Retinal pigment epithelial cell (primary cell): ENCODE results near the gene TF.

Experiments
- DNase-seq: peaks from one replicate; pipeline ENCODE4 v3.0.0-alpha.2; 2010; ENCODE audit warnings: low read depth
- H3K4me3 ChIP-seq: 2 replicates; pipeline ENCODE4 v1.5.1; 2011; ENCODE audit warnings: mild to moderate bottlenecking, low read length, control low read depth, moderate library complexity
- TF ChIP-seq, protein P1 (sequence below): conservative IDR thresholded peaks from 2 replicates; pipeline ENCODE4 v1.5.1; 2011; ENCODE audit warnings: low read depth, low read length, control low read depth, inconsistent platforms

The TF gene

DNA sequence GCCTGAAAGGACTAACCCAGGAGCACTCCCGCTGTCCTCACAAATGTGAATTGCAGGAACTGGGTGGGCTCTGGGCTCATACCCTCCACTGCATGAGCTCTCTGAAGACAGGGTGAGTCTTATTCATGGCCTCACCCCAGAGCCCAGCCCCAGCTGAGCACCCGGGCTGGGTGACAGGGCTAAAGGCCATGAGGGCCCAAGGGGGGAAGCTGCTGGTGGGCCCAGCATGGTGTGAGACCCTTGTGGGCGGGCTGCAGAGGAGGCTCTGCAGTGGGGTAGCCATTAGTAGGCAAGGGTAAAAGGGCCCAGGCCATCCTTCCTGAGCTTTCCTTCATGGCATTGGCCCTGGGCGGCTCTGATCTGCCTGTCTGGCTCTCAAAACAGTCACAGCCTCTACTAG is 89.8 kb downstream of the TF start:
- TF ChIP-seq, protein P1, sequence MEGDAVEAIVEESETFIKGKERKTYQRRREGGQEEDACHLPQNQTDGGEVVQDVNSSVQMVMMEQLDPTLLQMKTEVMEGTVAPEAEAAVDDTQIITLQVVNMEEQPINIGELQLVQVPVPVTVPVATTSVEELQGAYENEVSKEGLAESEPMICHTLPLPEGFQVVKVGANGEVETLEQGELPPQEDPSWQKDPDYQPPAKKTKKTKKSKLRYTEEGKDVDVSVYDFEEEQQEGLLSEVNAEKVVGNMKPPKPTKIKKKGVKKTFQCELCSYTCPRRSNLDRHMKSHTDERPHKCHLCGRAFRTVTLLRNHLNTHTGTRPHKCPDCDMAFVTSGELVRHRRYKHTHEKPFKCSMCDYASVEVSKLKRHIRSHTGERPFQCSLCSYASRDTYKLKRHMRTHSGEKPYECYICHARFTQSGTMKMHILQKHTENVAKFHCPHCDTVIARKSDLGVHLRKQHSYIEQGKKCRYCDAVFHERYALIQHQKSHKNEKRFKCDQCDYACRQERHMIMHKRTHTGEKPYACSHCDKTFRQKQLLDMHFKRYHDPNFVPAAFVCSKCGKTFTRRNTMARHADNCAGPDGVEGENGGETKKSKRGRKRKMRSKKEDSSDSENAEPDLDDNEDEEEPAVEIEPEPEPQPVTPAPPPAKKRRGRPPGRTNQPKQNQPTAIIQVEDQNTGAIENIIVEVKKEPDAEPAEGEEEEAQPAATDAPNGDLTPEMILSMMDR: no peak
- no peak for DNase-seq

DNA sequence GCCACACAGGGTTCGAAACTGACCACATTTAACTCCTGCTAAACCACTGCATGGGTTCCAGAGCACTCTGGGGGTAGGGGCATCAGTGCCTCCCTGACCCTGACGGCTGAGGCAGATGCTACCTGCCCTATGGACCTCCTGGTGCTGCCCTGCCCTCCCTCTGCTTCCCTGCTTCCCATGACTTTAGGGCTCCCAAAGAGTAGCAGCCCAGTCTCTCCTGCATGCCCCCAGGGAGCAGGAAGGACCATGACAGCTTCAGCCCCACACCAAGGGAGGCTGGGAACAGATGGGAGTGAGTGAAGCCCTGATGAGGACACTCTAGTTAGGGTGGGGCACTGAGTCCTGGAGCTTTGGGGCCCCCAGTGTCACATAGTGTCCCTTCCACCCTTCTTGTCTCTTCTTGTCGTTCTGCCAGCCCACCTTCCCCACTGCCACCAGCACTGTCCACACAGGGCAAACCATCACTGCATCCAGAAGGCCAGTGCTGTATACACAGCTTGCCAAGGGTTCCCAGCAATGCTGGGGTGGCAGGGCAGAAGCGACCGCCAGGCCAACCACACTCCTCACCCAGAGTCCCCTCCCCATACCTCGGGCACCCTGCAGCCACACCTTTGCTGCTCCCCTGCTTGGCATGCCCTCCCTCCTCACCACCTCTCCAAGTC is 90.4 kb downstream of the TF start:
- TF ChIP-seq, protein P1: no peak
- DNase-seq: no peak
- no peak overlapping the region for H3K4me3 ChIP-seq

More for the DNA sequence above, 89.8 kb downstream of the TF start:
- no peak overlapping the region for H3K4me3 ChIP-seq

DNA sequence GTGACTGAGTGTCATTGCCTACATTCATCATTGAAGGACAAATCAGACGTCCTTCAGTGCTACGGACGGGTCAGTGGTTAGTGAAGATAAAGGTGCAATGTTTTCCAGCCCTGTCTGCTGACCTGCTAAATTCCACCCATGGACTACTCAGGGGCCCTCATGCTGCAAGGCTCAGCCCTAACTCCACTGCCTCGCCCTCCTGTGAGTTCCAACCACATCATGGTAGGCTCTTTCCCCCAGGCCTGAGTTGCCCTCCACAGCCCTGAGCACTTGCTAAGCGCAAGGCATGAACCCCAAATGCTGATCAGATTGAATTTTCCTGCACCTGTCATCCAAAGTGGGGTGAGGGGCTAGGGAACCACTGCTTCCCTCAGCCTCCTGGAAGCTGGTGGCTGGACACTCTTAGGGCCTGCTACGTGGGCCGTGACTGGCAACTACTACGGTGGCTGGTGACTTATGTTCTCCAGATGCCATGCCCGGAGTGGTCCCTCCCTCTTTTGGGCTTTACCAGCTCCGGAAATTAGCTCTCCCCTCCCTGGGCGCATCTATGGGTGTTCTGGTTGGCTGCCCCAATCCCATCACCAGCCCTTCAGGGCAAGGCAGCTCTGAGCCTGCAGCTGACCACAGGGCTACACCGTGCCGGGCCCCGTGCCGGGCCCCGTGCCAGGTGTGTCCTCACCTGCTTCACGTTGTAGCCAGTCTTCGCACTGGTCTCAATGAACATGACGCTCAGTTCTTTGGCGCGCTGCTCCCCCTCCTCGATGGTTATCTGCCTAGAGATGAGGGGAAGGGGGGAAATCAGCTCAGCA is 91.5 kb downstream of the TF start:
- no peak overlapping the region for H3K4me3 ChIP-seq
- TF ChIP-seq, protein P1: no peak
- DNase-seq: no peak

DNA sequence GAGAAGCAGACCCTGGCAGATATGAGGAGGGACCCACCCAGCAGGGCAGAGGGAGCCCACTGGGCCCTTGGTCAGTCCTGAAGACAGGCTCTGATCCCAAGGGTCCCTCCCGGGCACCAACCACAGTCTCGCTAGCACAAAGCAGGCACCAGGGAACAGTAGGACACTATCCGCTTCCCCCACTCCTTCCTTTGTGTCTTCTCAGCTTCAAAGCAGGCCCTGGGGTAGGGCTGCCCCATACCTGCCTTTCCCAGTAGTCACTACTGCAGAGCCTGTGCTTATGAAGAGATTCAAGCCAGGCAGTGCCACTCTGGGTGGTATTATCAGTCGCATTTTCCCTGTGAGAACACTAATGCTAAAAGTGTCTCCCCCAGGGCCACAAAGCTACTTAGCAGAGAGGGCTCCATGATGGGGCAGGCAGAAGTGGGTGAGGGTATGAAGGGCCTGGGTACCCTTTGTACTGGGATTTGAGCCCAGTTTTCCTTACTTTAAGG is 92.2 kb downstream of the TF start:
- DNase-seq: no peak
- no peak overlapping the region for H3K4me3 ChIP-seq
- TF ChIP-seq, protein P1: no peak

DNA sequence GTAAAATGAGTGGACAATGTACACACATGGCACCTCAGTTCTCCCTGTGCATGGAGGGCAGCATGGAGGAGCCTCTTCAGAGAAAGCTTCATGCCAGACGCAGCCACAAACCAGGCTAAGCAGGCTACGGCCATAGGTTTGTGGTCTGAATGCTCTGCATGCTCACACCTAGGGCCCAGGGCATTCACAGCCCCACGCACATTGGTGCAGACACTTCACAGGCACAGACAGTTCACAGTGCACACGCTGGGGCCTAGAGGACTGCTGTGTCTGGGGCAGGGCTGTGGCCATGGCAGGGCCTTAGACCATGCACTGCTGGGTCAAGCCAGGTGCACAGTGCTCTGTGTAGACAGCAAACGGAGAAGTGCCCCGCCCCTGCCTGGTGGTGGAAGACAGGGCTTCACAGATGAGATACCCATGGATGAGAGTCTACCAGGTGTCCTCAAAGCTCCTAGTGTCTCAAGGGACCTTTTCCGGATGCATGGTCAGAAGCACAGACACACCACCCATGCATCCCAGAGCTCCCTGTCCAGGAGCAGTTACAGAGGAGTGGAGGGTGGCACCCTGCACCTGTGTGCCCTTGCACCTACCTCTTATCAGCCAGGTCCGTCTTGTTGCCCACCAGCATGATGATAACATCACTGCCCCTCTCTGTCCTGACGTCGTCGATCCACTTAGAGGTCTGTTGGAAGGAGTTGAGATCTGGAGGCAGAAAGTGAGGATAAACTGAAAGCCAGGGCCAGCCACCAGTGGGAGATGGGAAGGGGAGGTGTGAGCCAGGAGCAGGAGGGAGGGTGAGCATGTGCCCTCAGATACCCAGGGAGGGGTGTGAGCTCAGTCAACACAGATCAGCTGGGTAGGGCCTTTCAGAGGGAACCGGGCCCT is 93.0 kb downstream of the TF start:
- TF ChIP-seq, protein P1: no peak
- DNase-seq: no peak
- H3K4me3 ChIP-seq: no peak overlapping the region

DNA sequence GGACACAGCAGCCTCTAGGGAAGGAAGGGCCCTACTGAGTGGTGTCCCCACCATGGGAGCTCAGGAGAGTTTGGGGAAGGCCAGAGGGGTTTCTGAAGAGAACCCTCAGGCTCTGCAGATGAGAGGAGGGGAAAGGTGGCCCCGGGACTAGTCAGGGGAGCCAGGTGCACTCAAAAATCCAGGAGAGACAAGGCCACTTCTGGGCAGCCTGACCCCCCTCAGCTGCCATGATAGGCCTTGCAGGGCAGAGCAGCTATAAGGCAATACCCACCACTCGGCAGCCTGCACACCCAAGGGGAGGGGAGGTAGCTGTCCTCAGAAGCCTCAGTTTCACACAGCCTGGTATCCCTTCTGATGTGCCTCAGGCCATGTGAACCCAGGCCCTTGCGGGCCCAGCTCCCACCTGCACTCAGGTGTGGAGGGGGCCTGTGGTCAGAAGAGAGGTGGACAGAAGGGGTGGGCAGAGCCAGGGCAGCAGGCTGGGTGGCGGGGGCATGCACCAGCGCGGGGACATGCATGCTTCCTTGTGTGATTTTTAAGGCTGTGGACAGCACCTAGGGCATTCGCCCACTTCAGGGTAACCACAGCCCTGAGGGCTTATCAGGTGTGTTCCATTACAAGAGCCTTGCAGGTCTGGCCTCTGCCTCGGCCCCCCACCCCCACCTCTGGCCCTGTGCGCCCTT is 94.0 kb downstream of the TF start:
- no peak overlapping the region for H3K4me3 ChIP-seq
- TF ChIP-seq, protein P1: no peak
- DNase-seq: no peak
